Nephron (organoid): ENCODE results near the gene ZNF550.

Source experiments
- H3K27ac Mint-ChIP-seq, 3 experiments: 2 replicates each; pipeline ENCODE4 v1.8.0; 2020; ENCODE audit warnings: mixed read lengths in 3 of 3, mild to moderate bottlenecking in 2 of 3, moderate library complexity in 1 of 3
- H3K27me3 Mint-ChIP-seq: 2 replicates; pipeline ENCODE4 v1.8.0; 2021; ENCODE audit warnings: low read depth, mild to moderate bottlenecking, moderate library complexity, mixed read lengths
- H3K36me3 Mint-ChIP-seq: 2 replicates; pipeline ENCODE4 v1.8.0; 2020; ENCODE audit warnings: low read depth, mixed read lengths
- H3K4me1 Mint-ChIP-seq: 2 replicates; pipeline ENCODE4 v1.8.0; 2020; ENCODE audit warnings: mixed read lengths
- H3K4me3 Mint-ChIP-seq, 3 experiments: 2 replicates each; pipeline ENCODE4 v1.8.0; 2020; ENCODE audit warnings: mild to moderate bottlenecking in 3 of 3, mixed read lengths in 3 of 3, moderate library complexity in 2 of 3
- H3K9me3 Mint-ChIP-seq: 2 replicates; pipeline ENCODE4 v1.8.0; 2020; ENCODE audit warnings: mixed read lengths
- TF ChIP-seq, protein P1 (sequence below), 3 experiments: fragments of 200-600 bp; sonication (generic); IDR thresholded peaks; one replicate each; pipeline ENCODE4 v1.5.0; 2021; ENCODE audit warnings: antibody characterized with exemption in 3 of 3; ENCODE audit not compliant: unreplicated experiment in 3 of 3

The ZNF550 gene

GRCh38 chr19:57583521-57584416, 24.1 kb upstream of the ZNF550 start, which contains the start of gene ZIK1:
Gene ZIK1, plus strand, starts transcription at chr19:57584145. Its CDS starts 212 bp downstream, at chr19:57584357.
- peak within 1 kb of the TSS; percentile 75 to 85 (median 82) for H3K27ac Mint-ChIP-seq

DNA sequence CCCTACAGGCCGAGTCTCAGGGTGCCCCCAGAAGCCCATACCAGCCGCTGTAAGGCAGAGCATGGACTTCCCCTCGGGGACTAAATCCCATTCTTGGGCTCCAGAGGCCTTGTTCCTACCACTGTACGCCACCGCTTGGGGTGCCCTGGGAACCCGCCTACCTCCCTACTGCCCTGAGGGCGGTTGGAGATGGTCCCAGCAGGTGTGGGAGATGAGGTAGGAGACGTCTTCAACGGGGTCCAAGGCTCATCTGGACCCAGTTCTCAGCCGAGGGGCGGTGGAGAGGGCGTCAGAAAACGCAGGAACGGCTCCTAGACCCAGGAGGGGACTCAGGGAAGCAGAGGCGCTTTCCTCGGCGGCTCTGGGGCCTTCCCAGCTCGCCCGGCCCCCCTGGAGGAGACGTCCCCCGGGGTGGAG, 23.4 kb upstream of the ZNF550 start:
- Mint-ChIP-seq H3K36me3 (peaks cover 68% of the 10 kb centered on the region), H3K4me3 (peak overlapping the region in 1 of 3 experiments; percentile 96), H3K27ac (no peak overlapping the region), H3K9me3 (peaks cover 66% of the 10 kb centered on the region), H3K27me3 (peaks cover 9% of the 10 kb centered on the region), H3K4me1 (peaks cover 19% of the 10 kb centered on the region)
- TF ChIP-seq, protein P1, sequence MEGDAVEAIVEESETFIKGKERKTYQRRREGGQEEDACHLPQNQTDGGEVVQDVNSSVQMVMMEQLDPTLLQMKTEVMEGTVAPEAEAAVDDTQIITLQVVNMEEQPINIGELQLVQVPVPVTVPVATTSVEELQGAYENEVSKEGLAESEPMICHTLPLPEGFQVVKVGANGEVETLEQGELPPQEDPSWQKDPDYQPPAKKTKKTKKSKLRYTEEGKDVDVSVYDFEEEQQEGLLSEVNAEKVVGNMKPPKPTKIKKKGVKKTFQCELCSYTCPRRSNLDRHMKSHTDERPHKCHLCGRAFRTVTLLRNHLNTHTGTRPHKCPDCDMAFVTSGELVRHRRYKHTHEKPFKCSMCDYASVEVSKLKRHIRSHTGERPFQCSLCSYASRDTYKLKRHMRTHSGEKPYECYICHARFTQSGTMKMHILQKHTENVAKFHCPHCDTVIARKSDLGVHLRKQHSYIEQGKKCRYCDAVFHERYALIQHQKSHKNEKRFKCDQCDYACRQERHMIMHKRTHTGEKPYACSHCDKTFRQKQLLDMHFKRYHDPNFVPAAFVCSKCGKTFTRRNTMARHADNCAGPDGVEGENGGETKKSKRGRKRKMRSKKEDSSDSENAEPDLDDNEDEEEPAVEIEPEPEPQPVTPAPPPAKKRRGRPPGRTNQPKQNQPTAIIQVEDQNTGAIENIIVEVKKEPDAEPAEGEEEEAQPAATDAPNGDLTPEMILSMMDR (IDR thresholded peaks at IDR 0.05; ENCODE audit: unreplicated experiment in 3 of 3), result no peak

More at GRCh38 chr19:57583521-57584416, 24.1 kb upstream of the ZNF550 start, which contains the start of gene ZIK1:
- H3K36me3 Mint-ChIP-seq, result peaks cover 70% of the 10 kb centered on the region
- peaks cover 68% of the 10 kb centered on the region for H3K9me3 Mint-ChIP-seq
- H3K4me3 Mint-ChIP-seq, result peak within 1 kb of the TSS; percentile 95 to 99 (median 96)
- peaks cover 9% of the 10 kb centered on the region for H3K27me3 Mint-ChIP-seq
- peaks cover 17% of the 10 kb centered on the region for H3K4me1 Mint-ChIP-seq
- TF ChIP-seq, protein P1 (IDR thresholded peaks at IDR 0.05; ENCODE audit: unreplicated experiment in 3 of 3), result no peak

GRCh38 chr19:57578487-57579205, 19.0 kb upstream of the ZNF550 start, which contains the start of gene ZNF416:
Gene ZNF416, minus strand, starts transcription at chr19:57578911. Its CDS starts 207 bp downstream, at chr19:57578704.
- TF ChIP-seq, protein P1 (IDR thresholded peaks at IDR 0.05; ENCODE audit: unreplicated experiment in 3 of 3), result peak in 1 of 3 experiments; percentile 22
- Mint-ChIP-seq H3K4me1 (peaks cover 13% of the 10 kb centered on the region), H3K27me3 (peaks cover 4% of the 10 kb centered on the region), H3K9me3 (peaks cover 73% of the 10 kb centered on the region), H3K36me3 (peaks cover 68% of the 10 kb centered on the region), H3K4me3 (peak within 1 kb of the TSS; percentile 85 to 92 (median 90)), H3K27ac (peak within 1 kb of the TSS; percentile 68 to 80 (median 77))

GRCh38 chr19:57576661-57577060, 17.0 kb upstream of the ZNF550 start:
- Mint-ChIP-seq H3K27me3 (peaks cover 2% of the 10 kb centered on the region), H3K36me3 (peaks cover 81% of the 10 kb centered on the region), H3K9me3 (peaks cover 84% of the 10 kb centered on the region), H3K4me3 (peak overlapping the region; percentile 67 to 80 (median 79)), H3K27ac (no peak overlapping the region), H3K4me1 (peaks cover 12% of the 10 kb centered on the region)
- TF ChIP-seq, protein P1 (IDR thresholded peaks at IDR 0.05; ENCODE audit: unreplicated experiment in 3 of 3), result no peak

DNA sequence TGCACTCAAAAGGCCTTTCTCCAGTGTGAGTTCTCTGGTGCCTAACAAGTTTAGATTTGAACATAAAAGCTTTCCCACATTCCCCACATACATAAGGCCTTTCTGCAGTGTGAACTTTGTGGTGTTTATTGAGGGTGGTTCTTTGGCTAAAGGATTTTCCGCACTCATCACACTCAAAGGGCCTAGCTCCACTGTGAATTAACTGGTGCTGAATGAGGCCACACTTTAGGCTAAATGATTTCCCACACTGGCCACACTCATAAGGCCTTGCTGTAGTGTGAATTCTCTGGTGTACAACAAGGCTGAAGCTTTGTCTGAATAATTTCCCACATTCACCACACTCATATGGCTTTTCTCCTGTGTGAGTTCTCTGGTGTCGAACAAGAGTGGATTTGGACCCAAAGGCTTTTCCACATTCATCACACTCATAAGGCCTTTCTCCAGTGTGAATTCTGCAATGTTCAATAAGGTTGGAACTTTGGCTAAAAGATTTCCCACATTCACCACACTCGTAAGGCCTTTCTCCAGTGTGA, 12.8 kb upstream of the ZNF550 start:
- Mint-ChIP-seq H3K4me3 (no peak overlapping the region), H3K27me3 (no peaks in the 10 kb centered on the region), H3K9me3 (peaks cover 94% of the 10 kb centered on the region), H3K4me1 (peaks cover under 1% of the 10 kb centered on the region), H3K27ac (no peak overlapping the region), H3K36me3 (peaks cover 93% of the 10 kb centered on the region)
- TF ChIP-seq, protein P1 (IDR thresholded peaks at IDR 0.05; ENCODE audit: unreplicated experiment in 3 of 3), result no peak
